ENCODE measurements around the gene AAK1. TPM values are rescaled to one million over a fixed set of nuclear protein-coding genes. Genes with fewer than 3 reads are reported as not detected.

Gene AAK1
- total and polyA plus RNA-seq, 10 of the 15 experiments (the other 5 are each of a cell fraction or from before 2014, with no cell fraction given): 2.9 to 41.4 (median 17.5) TPM

DNA sequence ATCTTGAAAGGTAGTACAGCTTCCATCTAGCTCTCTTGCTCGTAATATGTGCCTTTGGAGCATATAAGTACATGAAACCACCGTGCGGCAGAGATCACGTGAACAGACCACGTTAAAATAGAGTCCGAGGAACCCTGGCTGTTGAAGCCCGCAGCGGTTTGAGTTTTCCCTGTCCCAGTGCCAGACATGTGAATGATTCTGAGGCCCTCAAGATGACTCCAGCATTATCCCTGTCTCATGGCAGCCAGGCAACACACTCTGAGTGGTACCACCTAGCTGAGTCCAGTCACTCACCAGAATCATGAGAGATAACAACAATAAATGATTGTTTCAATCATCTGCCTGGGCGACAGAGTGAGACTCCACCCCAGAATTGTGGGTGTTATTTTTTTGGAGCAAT, 21.6 kb upstream of the AAK1 start:
- CTCF ChIA-PET: no interaction called here
- no peaks in the 10 kb centered on the region for H4K20me1 ChIP-seq (ENCODE audit: control insufficient read depth, insufficient read depth)
- RAD21 ChIA-PET (ENCODE audit: unreplicated experiment): no interaction called here
- in situ Hi-C loops (cut with MboI): no loop called here
- FAIRE-seq: no peak
- no TSS peak for BruUV-seq (replicated peaks)
- no peaks in the 10 kb centered on the region; the same call in 2 of the 3 replicates for H3K9me3 ChIP-seq (replicated peaks; ENCODE audit: control insufficient read depth, insufficient read depth, low read length)
- H3K27me3 ChIP-seq (replicated peaks in 1 of 2; ENCODE audit: control insufficient read depth in 2 of 2, insufficient read depth in 2 of 2, low read length in 1 of 2): no peaks in the 10 kb centered on the region; a peak in 1 of 4 replicates
- POLR2A ChIA-PET: interaction anchor here (0.6 kb wide), 1 partner anchor 103 kb away, joined by 3 read pairs; no protein-coding TSS in a partner anchor
- 83% methylated on average over 9 of the region's 9 CpGs for WGBS (ENCODE audit: insufficient coverage, insufficient replicate concordance, low lambda C conversion rate, missing lambda C conversion rate)
- no peak overlapping the region for H3K4me2 ChIP-seq (ENCODE audit: control insufficient read depth, insufficient read depth)
- TF ChIP-seq ZNF217 (IDR thresholded peaks at IDR 0.05) (no peak), ZZZ3 (IDR thresholded peaks at IDR 0.05; ENCODE audit: control insufficient read depth, insufficient read length, low read depth) (no peak), ZNF592 (IDR thresholded peaks at IDR 0.05) (no peak), MEF2A (IDR thresholded peaks at IDR 0.05; ENCODE audit: insufficient read depth, low read depth, low read length) (no peak), RELA (IDR thresholded peaks at IDR 0.05; ENCODE audit: borderline replicate concordance, partially characterized antibody) (no peak), SP1 (IDR thresholded peaks at IDR 0.05; ENCODE audit: low read depth, low read length) (no peak), TCF3 (IDR thresholded peaks at IDR 0.05; ENCODE audit: borderline replicate concordance, insufficient read depth, low read depth, low read length) (no peak), POLR2AphosphoS2 (IDR thresholded peaks at IDR 0.05; ENCODE audit: low read depth, low read length) (no peak), MYB (IDR thresholded peaks at IDR 0.05; ENCODE audit: borderline replicate concordance, low read depth, low read length) (no peak), SIN3A (IDR thresholded peaks at IDR 0.05; ENCODE audit: low read depth, low read length) (no peak), NFYA (IDR thresholded peaks at IDR 0.05; ENCODE audit: borderline replicate concordance, low read depth, low read length) (no peak), ASH2L (IDR thresholded peaks at IDR 0.05; ENCODE audit: borderline replicate concordance, low read depth) (no peak), GABPA (IDR thresholded peaks at IDR 0.05; ENCODE audit: low read depth) (no peak), E2F8 (IDR thresholded peaks at IDR 0.05; ENCODE audit: low read depth, partially characterized antibody) (no peak), EED (IDR thresholded peaks at IDR 0.05; ENCODE audit: low read depth) (no peak)
- SMC1A ChIA-PET (ENCODE audit: uncharacterized antibody, unreplicated experiment): interaction anchor here (1.3 kb wide), 1 partner anchor 19 kb away, joined by 3 read pairs; no protein-coding TSS in a partner anchor
- DNase-seq (ENCODE audit: low read depth, low spot score): no peak
- H3K79me2 ChIP-seq (ENCODE audit: control insufficient read depth, insufficient read depth, low read length): no peaks in the 10 kb centered on the region
- intact Hi-C loops (cut with micrococcal nuclease; ENCODE audit: unreplicated experiment): no loop called here
- ATAC-seq: no peak
- no peaks in the 10 kb centered on the region for H3K36me3 ChIP-seq (ENCODE audit: control insufficient read depth in 2 of 2, insufficient read depth in 2 of 2, low read length in 1 of 2)
- no peak overlapping the region for H3K4me3 ChIP-seq
- no peaks in the 10 kb centered on the region for H3K4me1 ChIP-seq (ENCODE audit: control insufficient read depth, insufficient read depth, low read length)
- no peak overlapping the region for H3K9ac ChIP-seq (ENCODE audit: control insufficient read depth, insufficient read depth, low read length)
- no peak overlapping the region for H2AFZ ChIP-seq (ENCODE audit: control insufficient read depth, low read depth, low read length)
- H3K27ac ChIP-seq (ENCODE audit: control insufficient read depth, insufficient read depth): no peak overlapping the region

All from GM12878 (cell line).